Activated CD4-positive, alpha-beta memory T cell treated with anti-CD3 and anti-CD28 coated beads for 36 hours (primary cell): ENCODE results near the gene ZNF346. TPM values are rescaled to one million over a fixed set of nuclear protein-coding genes. Genes with fewer than 3 reads are reported as not detected.
"Not testable (repeated sequence)": the region's sequence is repeated elsewhere in the genome, so short reads cannot be mapped to it uniquely, and the experiment has no call there.

Experiments
- CTCF ChIA-PET: fragments of 350-600 bp; sonication (Branson Sonifier 250); formaldehyde crosslinking; loops from one replicate; lab custom pipeline; 2021; ENCODE audit warnings: antibody characterized with exemption, inconsistent platforms; lab: Charles Lee
- POLR2A ChIA-PET: fragments of 350-600 bp; sonication (Branson Sonifier 250); formaldehyde crosslinking; loops from one replicate; lab custom pipeline; 2021; ENCODE audit warnings: antibody characterized with exemption; lab: Charles Lee
- DNase-seq: peaks from one replicate; pipeline ENCODE4 v3.0.0-alpha.2; 2020
- H3K27ac Mint-ChIP-seq: one replicate; pipeline ENCODE4 v1.8.0; 2021; ENCODE audit warnings: mixed read lengths
- H3K27me3 Mint-ChIP-seq: one replicate; pipeline ENCODE4 v1.8.0; 2021; ENCODE audit warnings: mixed read lengths
- H3K36me3 Mint-ChIP-seq: one replicate; pipeline ENCODE4 v1.8.0; 2021; ENCODE audit warnings: mixed read lengths
- H3K4me1 Mint-ChIP-seq: one replicate; pipeline ENCODE4 v1.8.0; 2021; ENCODE audit warnings: low read depth, mixed read lengths
- H3K4me3 Mint-ChIP-seq: one replicate; pipeline ENCODE4 v1.8.0; 2021; ENCODE audit warnings: mild to moderate bottlenecking, mixed read lengths
- H3K9me3 Mint-ChIP-seq: one replicate; pipeline ENCODE4 v1.8.0; 2021; ENCODE audit warnings: mixed read lengths
- intact Hi-C: fragments of 100-400 bp; cut with micrococcal nuclease; formaldehyde crosslinking; loops from one replicate; pipeline ENCODE4 v1.15.1; 2023
- total RNA-seq, 2 experiments: library from RNA; stranded (reverse); gene quantifications; one replicate each; pipeline ENCODE4 v1.2.3, GENCODE V29; 2021

Gene ZNF346
- total RNA-seq, 2 experiments from 2014 or later, result 12.7 to 15.6 TPM

- no peaks in the 10 kb centered on the region for H3K27me3 Mint-ChIP-seq
- ChIA-PET CTCF (no interaction called here), POLR2A (no interaction called here)
- no peak for DNase-seq
- intact Hi-C loops, result loop anchor here (5.0 kb wide), 1 partner anchor 69 kb away; no protein-coding TSS in a partner anchor
- H3K9me3 Mint-ChIP-seq, result no peaks in the 10 kb centered on the region
- H3K27ac Mint-ChIP-seq, result no peak overlapping the region
- H3K4me3 Mint-ChIP-seq, result no peak overlapping the region
- H3K36me3 Mint-ChIP-seq, result peaks cover 24% of the 10 kb centered on the region
- peaks cover 15% of the 10 kb centered on the region for H3K4me1 Mint-ChIP-seq
Observed at GRCh38 chr5:177040814-177041420, 18.4 kb downstream of the ZNF346 start.

DNA sequence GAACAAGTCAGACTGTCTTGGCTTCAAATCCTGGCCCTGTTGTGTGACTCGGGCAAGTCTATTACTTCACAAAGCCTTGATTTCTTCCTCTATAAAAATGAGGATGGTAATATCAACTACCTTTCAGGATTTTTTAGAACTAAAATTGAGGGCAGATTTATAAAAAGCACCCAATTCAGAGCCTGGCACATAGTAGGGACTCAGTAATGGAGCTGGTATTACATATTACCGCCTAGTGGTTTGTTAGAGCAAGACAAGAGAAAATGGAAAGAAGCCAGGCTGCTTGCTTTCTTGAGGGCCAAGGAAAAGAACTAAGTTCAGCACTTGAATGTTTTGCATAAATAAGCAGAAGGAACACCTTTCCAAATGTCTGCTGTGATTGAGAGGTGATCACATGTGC is 19.4 kb downstream of the ZNF346 start:
- H3K4me1 Mint-ChIP-seq, result peaks cover 9% of the 10 kb centered on the region
- H3K27ac Mint-ChIP-seq, result no peak overlapping the region
- no peak overlapping the region for H3K4me3 Mint-ChIP-seq
- POLR2A ChIA-PET, result no interaction called here
- no peak for DNase-seq
- intact Hi-C loops, result loop anchor here (5.0 kb wide), 1 partner anchor 70 kb away; no protein-coding TSS in a partner anchor
- H3K36me3 Mint-ChIP-seq, result peaks cover 24% of the 10 kb centered on the region
- H3K27me3 Mint-ChIP-seq, result no peaks in the 10 kb centered on the region
- CTCF ChIA-PET, result no interaction called here
- H3K9me3 Mint-ChIP-seq, result no peaks in the 10 kb centered on the region

DNA sequence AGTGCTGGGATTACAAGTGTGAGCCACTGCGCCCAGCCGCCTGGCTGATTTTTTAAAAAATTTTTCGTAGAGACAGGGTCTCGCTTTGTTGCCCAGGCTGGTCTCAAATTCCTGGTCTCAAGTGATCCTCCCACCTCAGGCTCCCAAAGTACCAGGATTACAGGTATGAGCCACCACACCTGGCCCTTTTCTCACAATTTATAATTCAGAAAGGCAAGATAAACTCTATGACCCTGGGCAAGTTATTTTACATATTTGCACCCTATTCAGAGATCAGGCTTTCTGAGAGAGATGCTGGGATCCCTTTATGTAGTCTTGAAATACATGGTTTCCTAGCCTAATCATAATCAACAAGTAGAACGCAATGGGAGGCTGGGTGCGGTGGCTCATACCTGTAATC is 20.6 kb downstream of the ZNF346 start:
- CTCF ChIA-PET, result no interaction called here
- Mint-ChIP-seq H3K9me3 (no peaks in the 10 kb centered on the region), H3K36me3 (peaks cover 27% of the 10 kb centered on the region), H3K4me3 (no peak overlapping the region), H3K27me3 (no peaks in the 10 kb centered on the region), H3K27ac (no peak overlapping the region), H3K4me1 (peaks cover 9% of the 10 kb centered on the region)
- no peak for DNase-seq
- intact Hi-C loops, result loop anchor here (5.0 kb wide), 1 partner anchor 71 kb away; no protein-coding TSS in a partner anchor
- POLR2A ChIA-PET, result no interaction called here

- Mint-ChIP-seq H3K27ac (no peak overlapping the region), H3K9me3 (no peaks in the 10 kb centered on the region), H3K27me3 (no peaks in the 10 kb centered on the region), H3K36me3 (peaks cover 30% of the 10 kb centered on the region), H3K4me1 (peaks cover 9% of the 10 kb centered on the region), H3K4me3 (no peak overlapping the region)
- DNase-seq, result no peak
- POLR2A ChIA-PET, result no interaction called here
- intact Hi-C loops, result loop anchor here (5.0 kb wide), 1 partner anchor 72 kb away; no protein-coding TSS in a partner anchor
- CTCF ChIA-PET, result interaction anchor here (0.8 to 1.3 kb wide), 2 partner anchors 29 to 42 kb away, joined by 3 to 4 read pairs; no protein-coding TSS in a partner anchor
Observed at GRCh38 chr5:177043958-177044357, 21.5 kb downstream of the ZNF346 start.

DNA sequence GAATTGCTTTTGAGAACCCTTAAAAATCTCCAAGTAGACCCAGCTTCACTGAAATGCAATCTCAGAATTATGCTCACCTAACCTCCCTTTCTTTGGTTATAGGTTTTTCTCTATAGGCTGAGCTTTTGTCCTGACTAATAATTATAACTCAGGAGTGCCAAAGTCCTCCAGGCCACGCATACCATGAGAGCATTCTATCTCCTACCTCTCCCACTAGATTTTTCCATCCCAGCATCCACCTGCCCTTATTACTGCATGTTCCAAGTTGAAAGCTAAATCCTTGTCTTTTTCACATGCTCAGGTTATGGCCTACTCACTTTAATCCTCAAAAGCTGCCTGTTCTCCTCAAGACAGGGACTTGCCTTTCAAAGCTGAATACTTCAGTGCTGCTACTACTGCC is 22.1 kb downstream of the ZNF346 start:
- H3K36me3 Mint-ChIP-seq, result peaks cover 32% of the 10 kb centered on the region
- ChIA-PET POLR2A (no interaction called here), CTCF (interaction anchor here (0.8 to 1.3 kb wide), 2 partner anchors 28 to 41 kb away, joined by 3 to 4 read pairs; no protein-coding TSS in a partner anchor)
- no peak for DNase-seq
- H3K27ac Mint-ChIP-seq, result no peak overlapping the region
- intact Hi-C loops, result loop anchor here (5.0 kb wide), 1 partner anchor 72 kb away; no protein-coding TSS in a partner anchor
- no peaks in the 10 kb centered on the region for H3K27me3 Mint-ChIP-seq
- H3K4me1 Mint-ChIP-seq, result peaks cover 9% of the 10 kb centered on the region
- no peaks in the 10 kb centered on the region for H3K9me3 Mint-ChIP-seq
- H3K4me3 Mint-ChIP-seq, result no peak overlapping the region

DNA sequence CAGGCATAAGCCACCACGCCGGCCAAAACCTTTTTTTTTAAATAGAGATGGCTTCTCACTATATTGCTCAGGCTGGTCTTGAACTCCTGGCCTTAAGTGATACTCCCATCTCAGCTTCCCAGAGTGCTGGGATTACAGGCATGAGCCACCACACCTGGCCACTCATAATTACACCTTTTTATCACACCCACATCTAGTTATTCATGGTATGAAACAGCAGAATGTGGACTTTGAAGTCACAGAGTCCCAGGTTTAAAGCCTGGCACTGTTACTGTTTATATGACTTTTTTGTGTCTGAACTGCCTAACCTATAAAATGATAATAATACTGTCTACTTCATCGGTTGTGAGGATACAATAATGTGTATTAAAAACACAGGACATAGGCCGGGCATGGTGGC is 23.1 kb downstream of the ZNF346 start:
- Mint-ChIP-seq H3K4me1 (peaks cover 6% of the 10 kb centered on the region), H3K4me3 (no peak overlapping the region), H3K36me3 (peaks cover 36% of the 10 kb centered on the region), H3K9me3 (no peaks in the 10 kb centered on the region), H3K27me3 (no peaks in the 10 kb centered on the region), H3K27ac (no peak overlapping the region)
- DNase-seq, result no peak
- ChIA-PET CTCF (interaction anchor here (0.7 kb wide), 1 partner anchor 26 kb away, joined by 3 read pairs; no protein-coding TSS in a partner anchor), POLR2A (no interaction called here)
- intact Hi-C loops, result no loop called here

GRCh38 chr5:177048531-177048930 is 26.0 kb downstream of the ZNF346 start:
- H3K27me3 Mint-ChIP-seq, H3K4me3 Mint-ChIP-seq, intact Hi-C loops, POLR2A ChIA-PET, H3K27ac Mint-ChIP-seq, DNase-seq, CTCF ChIA-PET, H3K9me3 Mint-ChIP-seq, H3K4me1 Mint-ChIP-seq: not testable (repeated sequence)
- peaks cover 33% of the 10 kb centered on the region for H3K36me3 Mint-ChIP-seq

DNA sequence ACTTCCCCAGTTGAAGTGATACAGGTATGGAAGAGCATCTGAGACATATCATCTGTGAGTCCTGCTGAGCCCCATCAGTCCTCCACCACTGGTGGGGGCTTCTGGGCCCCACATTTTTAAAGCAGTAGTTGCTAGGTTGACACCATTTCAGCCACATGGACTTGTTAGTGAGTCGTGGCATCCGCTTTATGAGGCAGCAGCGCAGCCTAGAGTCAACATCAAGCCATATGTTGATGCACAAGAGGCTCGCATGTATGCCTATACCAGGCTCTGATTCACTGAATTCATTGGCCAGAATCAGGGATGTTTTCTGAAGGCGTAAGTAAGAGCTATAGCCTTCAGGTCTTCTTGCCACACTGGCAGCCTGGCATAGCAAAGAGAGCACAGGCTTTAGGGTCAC is 26.8 kb downstream of the ZNF346 start:
- intact Hi-C loops, result no loop called here
- Mint-ChIP-seq H3K4me1 (no peaks in the 10 kb centered on the region), H3K9me3 (no peaks in the 10 kb centered on the region), H3K27ac (no peak overlapping the region), H3K27me3 (no peaks in the 10 kb centered on the region), H3K4me3 (no peak overlapping the region), H3K36me3 (peaks cover 29% of the 10 kb centered on the region)
- peak; percentile 24 for DNase-seq
- ChIA-PET CTCF (no interaction called here), POLR2A (no interaction called here)

GRCh38 chr5:177064500-177065277 is 42.2 kb downstream of the ZNF346 start:
- CTCF ChIA-PET, result no interaction called here
- no peak for DNase-seq
- intact Hi-C loops, result no loop called here
- H3K4me1 Mint-ChIP-seq, result no peaks in the 10 kb centered on the region
- H3K4me3 Mint-ChIP-seq, result no peak overlapping the region
- peaks cover 5% of the 10 kb centered on the region for H3K36me3 Mint-ChIP-seq
- H3K9me3 Mint-ChIP-seq, result no peaks in the 10 kb centered on the region
- no peak overlapping the region for H3K27ac Mint-ChIP-seq
- H3K27me3 Mint-ChIP-seq, result no peaks in the 10 kb centered on the region
- POLR2A ChIA-PET, result no interaction called here

GRCh38 chr5:177065491-177065890 is 43.0 kb downstream of the ZNF346 start:
- intact Hi-C loops, result no loop called here
- Mint-ChIP-seq H3K27ac (no peak overlapping the region), H3K4me3 (no peak overlapping the region), H3K27me3 (no peaks in the 10 kb centered on the region), H3K4me1 (no peaks in the 10 kb centered on the region), H3K9me3 (no peaks in the 10 kb centered on the region), H3K36me3 (peaks cover 5% of the 10 kb centered on the region)
- no peak for DNase-seq
- POLR2A ChIA-PET, result no interaction called here
- CTCF ChIA-PET, result no interaction called here

DNA sequence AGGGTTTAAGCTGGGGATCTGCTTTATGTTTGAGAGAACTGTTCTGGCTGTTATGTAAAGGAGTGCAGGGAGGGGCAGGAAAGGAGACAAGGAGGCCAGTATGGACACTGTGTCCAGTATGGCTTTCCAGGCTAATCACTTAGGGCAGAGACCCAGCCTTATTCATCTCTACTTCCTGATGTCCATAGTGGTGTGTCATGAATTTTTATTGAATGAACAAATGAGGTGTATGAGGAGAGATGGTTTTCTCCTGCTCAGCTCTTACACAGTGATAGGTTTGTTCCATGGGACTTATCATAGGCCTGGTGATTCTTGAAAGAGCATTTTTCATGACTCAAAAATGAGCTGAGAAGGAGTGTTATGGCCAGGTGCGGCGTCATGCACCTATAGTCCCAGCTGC is 43.7 kb downstream of the ZNF346 start:
- ChIA-PET POLR2A (no interaction called here), CTCF (interaction anchor here (0.6 kb wide), 1 partner anchor 14 kb away, joined by 4 read pairs; no protein-coding TSS in a partner anchor)
- no peaks in the 10 kb centered on the region for H3K27me3 Mint-ChIP-seq
- H3K36me3 Mint-ChIP-seq, result peaks cover 5% of the 10 kb centered on the region
- H3K4me1 Mint-ChIP-seq, result no peaks in the 10 kb centered on the region
- intact Hi-C loops, result no loop called here
- DNase-seq, result no peak
- H3K9me3 Mint-ChIP-seq, result no peaks in the 10 kb centered on the region
- no peak overlapping the region for H3K27ac Mint-ChIP-seq
- no peak overlapping the region for H3K4me3 Mint-ChIP-seq

DNA sequence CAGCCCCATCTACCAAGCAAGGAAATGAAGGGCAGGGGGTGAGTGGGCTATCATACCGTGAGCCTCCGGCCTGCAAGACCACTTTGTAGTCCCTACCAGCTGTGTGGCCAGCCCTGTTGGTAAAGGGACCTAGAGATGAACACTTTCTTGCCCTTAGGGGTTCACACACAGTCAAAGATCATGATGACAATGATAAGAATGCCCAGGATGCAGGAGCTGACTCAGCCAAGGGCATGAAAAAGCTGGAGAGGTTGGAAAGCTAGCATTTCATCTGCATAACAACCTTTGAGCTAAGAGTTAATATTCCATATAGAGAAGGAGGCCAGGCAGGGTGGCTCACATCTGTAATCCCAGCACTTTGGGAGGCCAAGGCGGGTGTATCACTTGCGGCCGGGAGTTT is 45.0 kb downstream of the ZNF346 start:
- Mint-ChIP-seq H3K4me1 (peaks cover 2% of the 10 kb centered on the region), H3K36me3 (peaks cover 5% of the 10 kb centered on the region), H3K9me3 (no peaks in the 10 kb centered on the region), H3K27me3 (no peaks in the 10 kb centered on the region), H3K27ac (no peak overlapping the region), H3K4me3 (no peak overlapping the region)
- no peak for DNase-seq
- ChIA-PET POLR2A (no interaction called here), CTCF (interaction anchor here (8.6 kb wide), 1 partner anchor 45 kb away, joined by 95 read pairs; no protein-coding TSS in a partner anchor)
- intact Hi-C loops, result no loop called here
